ENCODE data around the gene GSDME. TPM values are rescaled to one million over a fixed set of nuclear protein-coding genes. Genes with fewer than 3 reads are reported as not detected.

GSDME gene
- polyA plus RNA-seq, 1 experiment, result 63.8 TPM

DNA sequence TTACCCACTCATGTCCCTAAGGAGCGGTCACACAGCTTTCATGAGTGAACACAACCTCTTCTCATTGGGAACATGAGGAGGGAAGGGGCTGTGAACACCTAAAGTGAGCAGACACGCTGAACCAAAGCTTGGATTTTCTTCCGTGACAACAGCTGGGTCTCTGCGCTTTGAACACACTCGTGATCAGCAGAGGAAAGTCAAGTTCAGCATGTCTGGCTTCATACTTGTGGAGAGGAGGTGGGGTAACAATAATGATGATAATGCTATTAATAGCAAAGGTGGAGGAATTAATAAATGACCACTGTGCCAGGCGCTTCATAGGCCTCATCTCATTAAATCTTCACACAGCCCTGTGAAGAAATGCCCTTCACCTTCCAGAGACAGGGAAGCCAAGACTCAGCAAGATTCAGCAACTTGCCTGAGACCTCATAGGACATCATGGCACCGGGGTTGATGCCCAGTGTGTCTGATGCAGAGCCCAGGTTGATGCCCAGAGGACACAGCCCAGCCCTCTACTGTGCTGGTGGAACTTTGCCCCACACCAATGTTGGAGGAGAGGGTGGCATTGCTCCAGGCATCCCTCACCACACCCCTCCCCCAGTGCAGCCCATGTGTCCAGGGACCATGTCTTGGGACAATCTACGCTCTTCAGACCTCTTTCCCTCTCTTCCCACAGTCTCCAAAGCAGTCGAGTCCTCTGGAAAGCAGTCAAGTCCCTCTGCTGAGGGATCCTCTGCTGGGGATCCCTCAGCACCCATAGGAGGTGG is 40.6 kb downstream of the GSDME start:
- Histone ChIP-seq H3K9me3 (ENCODE audit: control insufficient read depth, insufficient read depth, low read length) (no peaks in the 10 kb centered on the region), H3K4me3 (ENCODE audit: low read depth, low read length) (no peak overlapping the region), H3K27me3 (ENCODE audit: control insufficient read depth, insufficient read depth, low read length) (no peaks in the 10 kb centered on the region), H3K27ac (ENCODE audit: low read depth, low read length) (no peak overlapping the region)
- DNase-seq (ENCODE audit: low read depth, low spot score), result no peak
- ChIA-PET POLR2A (no interaction called here), CTCF (interaction anchor here (0.6 to 1.3 kb wide), 3 partner anchors 57 to 141 kb away, joined by 3 read pairs; no protein-coding TSS in a partner anchor)
- TF ChIP-seq, protein P1, sequence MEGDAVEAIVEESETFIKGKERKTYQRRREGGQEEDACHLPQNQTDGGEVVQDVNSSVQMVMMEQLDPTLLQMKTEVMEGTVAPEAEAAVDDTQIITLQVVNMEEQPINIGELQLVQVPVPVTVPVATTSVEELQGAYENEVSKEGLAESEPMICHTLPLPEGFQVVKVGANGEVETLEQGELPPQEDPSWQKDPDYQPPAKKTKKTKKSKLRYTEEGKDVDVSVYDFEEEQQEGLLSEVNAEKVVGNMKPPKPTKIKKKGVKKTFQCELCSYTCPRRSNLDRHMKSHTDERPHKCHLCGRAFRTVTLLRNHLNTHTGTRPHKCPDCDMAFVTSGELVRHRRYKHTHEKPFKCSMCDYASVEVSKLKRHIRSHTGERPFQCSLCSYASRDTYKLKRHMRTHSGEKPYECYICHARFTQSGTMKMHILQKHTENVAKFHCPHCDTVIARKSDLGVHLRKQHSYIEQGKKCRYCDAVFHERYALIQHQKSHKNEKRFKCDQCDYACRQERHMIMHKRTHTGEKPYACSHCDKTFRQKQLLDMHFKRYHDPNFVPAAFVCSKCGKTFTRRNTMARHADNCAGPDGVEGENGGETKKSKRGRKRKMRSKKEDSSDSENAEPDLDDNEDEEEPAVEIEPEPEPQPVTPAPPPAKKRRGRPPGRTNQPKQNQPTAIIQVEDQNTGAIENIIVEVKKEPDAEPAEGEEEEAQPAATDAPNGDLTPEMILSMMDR (IDR thresholded peaks at IDR 0.05; ENCODE audit: low read depth, low read length), result no peak

DNA sequence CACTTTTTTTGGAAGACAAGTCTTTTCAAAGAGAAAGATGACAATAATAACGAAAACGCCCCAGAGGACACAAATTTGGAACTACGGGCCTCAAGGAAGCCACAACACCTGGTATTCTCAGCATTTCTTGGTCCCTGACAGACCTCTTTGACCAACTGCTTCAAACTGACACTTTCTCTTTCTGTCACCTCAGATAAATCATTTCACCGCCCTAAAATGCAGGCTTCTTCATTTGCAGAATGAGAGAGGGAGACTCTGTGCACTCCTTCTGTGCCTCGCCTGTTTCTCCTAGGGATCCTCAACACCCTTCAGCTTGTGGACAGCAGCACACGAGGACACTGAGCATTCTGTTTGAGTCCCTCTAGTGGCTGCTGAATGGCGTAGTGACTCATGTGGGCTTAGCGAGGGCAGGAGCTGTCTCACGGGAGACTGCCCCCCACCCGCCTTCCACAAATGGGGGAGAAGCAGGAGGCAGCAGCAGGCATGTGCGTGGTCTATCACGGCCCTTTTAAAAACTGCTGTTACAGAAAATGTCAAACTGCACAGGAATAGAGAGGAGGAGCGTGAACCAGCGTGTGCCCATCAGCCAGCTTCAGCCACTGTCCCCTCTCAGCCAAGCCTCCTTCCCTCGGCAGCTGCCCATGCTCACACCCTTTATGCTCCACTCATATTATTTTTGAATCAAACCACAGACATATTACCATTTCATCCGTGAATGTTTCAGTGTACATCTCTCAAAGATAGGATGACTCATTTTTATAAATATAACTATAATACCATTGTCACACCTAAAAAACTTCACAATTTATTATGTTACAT is 41.4 kb downstream of the GSDME start:
- ChIA-PET CTCF (interaction anchor here (0.6 to 1.8 kb wide), 6 partner anchors 58 to 382 kb away, joined by 3 to 10 read pairs (median 4); no protein-coding TSS in a partner anchor), POLR2A (no interaction called here)
- peak overlapping the region; percentile 31 for H3K27ac ChIP-seq (ENCODE audit: low read depth, low read length)

DNA sequence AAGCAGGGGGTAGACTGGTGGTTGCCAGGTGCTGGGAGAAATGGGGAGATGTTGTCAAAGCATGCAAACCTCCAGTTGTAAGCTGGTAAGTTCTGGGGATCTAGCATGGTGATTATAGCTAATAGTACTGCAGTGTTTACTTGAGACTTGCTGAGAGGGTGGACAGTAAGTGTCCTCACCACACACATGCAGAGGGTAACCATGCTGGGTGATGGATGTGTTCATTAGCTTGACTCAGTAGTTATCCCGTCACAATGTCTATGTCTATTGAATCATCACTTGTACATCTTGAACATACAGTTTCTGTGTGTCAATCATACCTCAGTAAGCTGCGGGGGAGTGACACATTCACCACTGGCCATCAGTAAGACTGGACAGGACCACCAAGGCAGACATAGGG is 42.1 kb downstream of the GSDME start:
- DNase-seq (ENCODE audit: low read depth, low spot score), result no peak
- CTCF ChIA-PET, result interaction anchor here (1.3 to 1.8 kb wide), 4 partner anchors 97 to 383 kb away, joined by 3 to 10 read pairs (median 6); no protein-coding TSS in a partner anchor
- POLR2A ChIA-PET, result no interaction called here
- no peak overlapping the region for H3K4me3 ChIP-seq (ENCODE audit: low read depth, low read length)
- TF ChIP-seq, protein P1 (IDR thresholded peaks at IDR 0.05; ENCODE audit: low read depth, low read length), result no peak
- H3K27me3 ChIP-seq (ENCODE audit: control insufficient read depth, insufficient read depth, low read length), result no peaks in the 10 kb centered on the region
- no peak overlapping the region for H3K27ac ChIP-seq (ENCODE audit: low read depth, low read length)
- H3K9me3 ChIP-seq (ENCODE audit: control insufficient read depth, insufficient read depth, low read length), result no peaks in the 10 kb centered on the region

More for the DNA sequence above, 41.4 kb downstream of the GSDME start:
- Histone ChIP-seq H3K4me3 (ENCODE audit: low read depth, low read length) (no peak overlapping the region), H3K9me3 (ENCODE audit: control insufficient read depth, insufficient read depth, low read length) (no peaks in the 10 kb centered on the region), H3K27me3 (ENCODE audit: control insufficient read depth, insufficient read depth, low read length) (no peaks in the 10 kb centered on the region)
- no peak for DNase-seq (ENCODE audit: low read depth, low spot score)
- TF ChIP-seq, protein P1 (IDR thresholded peaks at IDR 0.05; ENCODE audit: low read depth, low read length), result peak; percentile 58

DNA sequence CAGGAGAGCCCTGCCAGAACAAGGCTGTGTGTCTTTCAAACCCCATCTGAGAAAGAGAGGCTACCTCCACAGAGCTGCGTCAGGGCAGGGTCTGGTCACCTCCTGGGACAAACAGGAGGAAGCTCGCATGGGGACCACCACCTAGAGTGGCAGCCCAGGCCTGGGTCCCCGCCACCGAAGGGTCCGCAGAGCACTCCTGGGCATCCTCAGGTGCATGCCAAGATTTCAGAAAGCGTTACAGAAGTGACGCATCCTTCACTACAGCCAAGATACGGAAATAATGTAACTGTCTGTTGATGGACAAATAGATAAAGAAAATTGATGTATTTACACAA is 42.6 kb downstream of the GSDME start:
- ChIA-PET POLR2A (no interaction called here), CTCF (interaction anchor here (1.3 to 1.8 kb wide), 3 partner anchors 97 to 383 kb away, joined by 5 to 10 read pairs (median 6); no protein-coding TSS in a partner anchor)
- H3K27me3 ChIP-seq (ENCODE audit: control insufficient read depth, insufficient read depth, low read length), result no peaks in the 10 kb centered on the region
- H3K27ac ChIP-seq (ENCODE audit: low read depth, low read length), result no peak overlapping the region
- H3K9me3 ChIP-seq (ENCODE audit: control insufficient read depth, insufficient read depth, low read length), result no peaks in the 10 kb centered on the region
- no peak for DNase-seq (ENCODE audit: low read depth, low spot score)
- no peak overlapping the region for H3K4me3 ChIP-seq (ENCODE audit: low read depth, low read length)
- TF ChIP-seq, protein P1 (IDR thresholded peaks at IDR 0.05; ENCODE audit: low read depth, low read length), result no peak

Data from AG04450 (cell line).